K562 (cell line): Measurements from ENCODE around the gene MRPS5. TPM values are rescaled to one million over a fixed set of nuclear protein-coding genes. Genes with fewer than 3 reads are reported as not detected.

Source experiments
- C11orf30 ChIP-seq: fragments of 450-650 bp; IDR thresholded peaks from 2 replicates; pipeline ENCODE4 v1.6.1; 2016; ENCODE audit warnings: low read depth, mild to moderate bottlenecking
- FOXA1 ChIP-seq: fragments of 450-650 bp; IDR thresholded peaks from 2 replicates; pipeline ENCODE4 v1.6.1; 2016; ENCODE audit warnings: mild to moderate bottlenecking, borderline replicate concordance
- HLTF ChIP-seq: fragments of 450-650 bp; IDR thresholded peaks from 2 replicates; pipeline ENCODE4 v1.6.1; 2016
- HMG20A ChIP-seq: fragments of 450-650 bp; formaldehyde crosslinking; conservative IDR thresholded peaks from 2 replicates; pipeline ENCODE4 v1.4.0; 2020; ENCODE audit warnings: mild to moderate bottlenecking, mixed read lengths
- HMGN3 ChIP-seq: IDR thresholded peaks from 2 replicates; pipeline ENCODE4 v1.6.1; 2011; ENCODE audit warnings: borderline replicate concordance, low read depth, mild to moderate bottlenecking, mixed read lengths, low read length; ENCODE audit not compliant: insufficient read length; ENCODE audit errors: extremely low read depth
- LCOR ChIP-seq: sonication (generic); formaldehyde crosslinking; IDR thresholded peaks from 2 replicates; pipeline ENCODE4 v1.8.0; 2022; ENCODE audit warnings: mild to moderate bottlenecking, missing genetic modification reagents
- POLR2B ChIP-seq: fragments of 450-650 bp; IDR thresholded peaks from 2 replicates; pipeline ENCODE4 v1.6.1; 2018; ENCODE audit warnings: low read depth; ENCODE audit not compliant: partially characterized antibody
- RBBP5 ChIP-seq: fragments of 200-600 bp; sonication (generic); IDR thresholded peaks from 2 replicates; pipeline ENCODE4 v1.6.1; 2012; ENCODE audit warnings: borderline replicate concordance, mild to moderate bottlenecking, low read length, control low read depth, inconsistent platforms; ENCODE audit not compliant: insufficient read depth, poor library complexity, severe bottlenecking
- SAFB ChIP-seq: fragments of 200-400 bp; formaldehyde crosslinking; IDR thresholded peaks from 2 replicates; pipeline ENCODE4 v1.6.1; 2017; ENCODE audit warnings: low read depth, low read length, borderline replicate concordance
- SETDB1 ChIP-seq: IDR thresholded peaks from one replicate; pipeline ENCODE4 v1.6.1; 2012; ENCODE audit warnings: low read length, control low read depth, inconsistent platforms
- TCF3 ChIP-seq: sonication (generic); formaldehyde crosslinking; IDR thresholded peaks from 2 replicates; pipeline ENCODE4 v1.4.0; 2020; ENCODE audit warnings: mild to moderate bottlenecking, missing genetic modification reagents
- U2AF1 ChIP-seq: fragments of 200-400 bp; formaldehyde crosslinking; optimal IDR thresholded peaks from 2 replicates; pipeline ENCODE3; 2017; ENCODE audit warnings: mild to moderate bottlenecking, low read depth, low read length, moderate library complexity
- ZFPM2 ChIP-seq: fragments of 250-450 bp; sonication (Bioruptor Pico); IDR thresholded peaks from 2 replicates; pipeline ENCODE4 v1.5.1; 2022; ENCODE audit warnings: mild to moderate bottlenecking
- ZNF23 ChIP-seq: fragments of 250-450 bp; sonication (Bioruptor Pico); IDR thresholded peaks from 2 replicates; pipeline ENCODE4 v1.4.0; 2020; ENCODE audit warnings: mild to moderate bottlenecking
- ZNF263 ChIP-seq: sonication (generic); formaldehyde crosslinking; IDR thresholded peaks from 2 replicates; pipeline ENCODE4 v1.8.0; 2022; ENCODE audit warnings: mild to moderate bottlenecking, missing genetic modification reagents, borderline replicate concordance
- ZNF589 ChIP-seq: fragments of 200-800 bp; sonication (Bioruptor generic); IDR thresholded peaks from 2 replicates; pipeline ENCODE4 v1.6.1; 2016; ENCODE audit warnings: low read depth, missing genetic modification characterization, missing compliant biosample characterization
- polyA plus RNA-seq, 8 experiments: library from polyadenylated mRNA; depleted of rRNA in 4 of 8; stranded (reverse) in 5 of 8; unstranded in 3 of 8; fragments of >200 nt; fragmentation: Nextera tagmentation in 2 of 8; fragmentation: Illumina TruSeq in 1 of 8; extraction: Ambion mirVana in 2 of 8; extraction: Trizol in 1 of 8; gene quantifications; 2 replicates each; pipeline versions ENCODE4 v1.2.1 to v1.2.3, GENCODE V29; 2011 to 2014; ENCODE audit warnings: inconsistent platforms in 1 of 8, missing spikeins in 1 of 8
- total RNA-seq, 7 experiments: library from RNA; depleted of rRNA in 6 of 7; stranded (reverse); fragments of >200 nt in 6 of 7; fragmentation: Illumina TruSeq in 2 of 7; extraction: Trizol in 2 of 7; gene quantifications; 2 replicates each; pipeline versions ENCODE4 v1.2.1 to v1.2.3, GENCODE V29; 2011 to 2021; ENCODE audit warnings: low replicate concordance in 1 of 7
- TF ChIP-seq, protein P1 (sequence below): sonication (generic); formaldehyde crosslinking; IDR thresholded peaks from 2 replicates; pipeline ENCODE4 v1.8.0; 2022; ENCODE audit warnings: mild to moderate bottlenecking, missing genetic modification reagents
- TF ChIP-seq, protein P2 (sequence below), 2 experiments: fragments of 250-450 bp in 1 of 2; fragments of 450-650 bp in 1 of 2; sonication (Bioruptor Pico) in 1 of 2; IDR thresholded peaks; 2 replicates each; pipeline versions ENCODE4 v1.6.1 to v1.8.0; 2016 to 2021; ENCODE audit warnings: mild to moderate bottlenecking in 2 of 2, moderate library complexity in 2 of 2, missing compliant biosample characterization in 1 of 2, missing genetic modification characterization in 1 of 2
- TF ChIP-seq, protein P3 (sequence below): fragments of 250-450 bp; sonication (Bioruptor Pico); IDR thresholded peaks from 2 replicates; pipeline ENCODE4 v1.4.0; 2020; ENCODE audit warnings: mild to moderate bottlenecking, moderate library complexity
- TF ChIP-seq, protein P4 (sequence below), 2 experiments: fragments of 450-650 bp in 1 of 2; IDR thresholded peaks; 2 replicates each; pipeline ENCODE4 v1.6.1; 2011 to 2017; ENCODE audit warnings: low read depth in 2 of 2, antibody characterized with exemption in 1 of 2, borderline replicate concordance in 1 of 2, low read length in 1 of 2, mild to moderate bottlenecking in 1 of 2, mixed read lengths in 1 of 2; ENCODE audit not compliant: control insufficient read depth in 1 of 2

Gene MRPS5
- total and polyA plus RNA-seq, 9 of the 15 experiments (the other 6 are each of a cell fraction or from before 2014, with no cell fraction given): 85.0 to 162 (median 118) TPM

DNA sequence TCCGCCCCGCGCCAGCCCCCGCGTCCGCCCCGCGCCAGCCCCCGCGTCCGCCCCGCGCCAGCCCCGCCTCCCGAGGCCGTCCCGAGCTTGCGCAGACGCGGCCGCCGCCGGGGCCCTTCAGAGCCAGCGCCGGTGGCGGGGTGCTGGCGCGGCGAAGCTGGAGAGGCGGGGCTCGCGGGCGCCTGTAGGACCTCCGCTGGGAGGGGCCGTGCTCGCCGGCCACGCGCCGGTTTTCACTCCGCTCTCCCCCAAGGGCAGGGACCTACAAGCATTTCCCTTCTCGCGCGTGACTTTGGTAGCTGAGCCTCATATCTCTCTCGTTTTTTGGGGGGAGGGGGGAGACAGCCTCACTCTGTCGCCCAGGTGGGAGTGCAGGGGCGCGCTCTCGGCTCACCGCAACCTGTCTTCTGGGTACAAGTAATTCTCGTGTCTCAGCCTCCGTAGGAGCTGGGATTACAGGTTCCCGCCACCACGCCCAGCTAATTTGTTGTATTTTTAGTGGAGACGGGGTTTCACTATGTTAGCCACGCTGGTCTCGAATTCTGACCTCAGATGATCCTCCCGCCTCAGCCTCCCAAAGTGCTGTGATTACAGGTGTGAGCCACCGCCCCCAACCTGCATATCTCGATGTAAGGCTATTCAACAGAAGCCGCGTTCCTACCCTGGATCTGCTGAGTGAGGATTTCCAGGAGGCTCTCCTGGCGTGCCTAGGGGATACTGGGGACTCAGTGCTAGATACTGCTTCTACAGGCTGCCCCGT lies 38.3 kb upstream of the MRPS5 start, which contains the start of gene ZNF514 (continued):
- TF ChIP-seq, protein P1, sequence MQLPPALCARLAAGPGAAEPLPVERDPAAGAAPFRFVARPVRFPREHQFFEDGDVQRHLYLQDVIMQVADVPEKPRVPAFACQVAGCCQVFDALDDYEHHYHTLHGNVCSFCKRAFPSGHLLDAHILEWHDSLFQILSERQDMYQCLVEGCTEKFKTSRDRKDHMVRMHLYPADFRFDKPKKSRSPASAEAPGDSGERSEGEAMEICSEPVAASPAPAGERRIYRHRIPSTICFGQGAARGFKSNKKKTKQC: no peak
- TF ChIP-seq FOXA1: no peak
- TF ChIP-seq POLR2B: peak; percentile 34
- no peak for TF ChIP-seq ZNF23 (CRISPR knock-in tag)
- no peak for TF ChIP-seq SETDB1
- TF ChIP-seq C11orf30: no peak
- peak; percentile 51; the same call in 1 of the 2 replicates for TF ChIP-seq SAFB
- TF ChIP-seq, protein P2, sequence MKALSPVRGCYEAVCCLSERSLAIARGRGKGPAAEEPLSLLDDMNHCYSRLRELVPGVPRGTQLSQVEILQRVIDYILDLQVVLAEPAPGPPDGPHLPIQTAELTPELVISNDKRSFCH (CRISPR knock-in tag; IDR thresholded peaks at IDR 0.05): no peak
- TF ChIP-seq, protein P2 (tag; IDR thresholded peaks at IDR 0.05): no peak
- TF ChIP-seq TCF3: no peak
- TF ChIP-seq LCOR (CRISPR knock-in tag): no peak
- TF ChIP-seq, protein P3, sequence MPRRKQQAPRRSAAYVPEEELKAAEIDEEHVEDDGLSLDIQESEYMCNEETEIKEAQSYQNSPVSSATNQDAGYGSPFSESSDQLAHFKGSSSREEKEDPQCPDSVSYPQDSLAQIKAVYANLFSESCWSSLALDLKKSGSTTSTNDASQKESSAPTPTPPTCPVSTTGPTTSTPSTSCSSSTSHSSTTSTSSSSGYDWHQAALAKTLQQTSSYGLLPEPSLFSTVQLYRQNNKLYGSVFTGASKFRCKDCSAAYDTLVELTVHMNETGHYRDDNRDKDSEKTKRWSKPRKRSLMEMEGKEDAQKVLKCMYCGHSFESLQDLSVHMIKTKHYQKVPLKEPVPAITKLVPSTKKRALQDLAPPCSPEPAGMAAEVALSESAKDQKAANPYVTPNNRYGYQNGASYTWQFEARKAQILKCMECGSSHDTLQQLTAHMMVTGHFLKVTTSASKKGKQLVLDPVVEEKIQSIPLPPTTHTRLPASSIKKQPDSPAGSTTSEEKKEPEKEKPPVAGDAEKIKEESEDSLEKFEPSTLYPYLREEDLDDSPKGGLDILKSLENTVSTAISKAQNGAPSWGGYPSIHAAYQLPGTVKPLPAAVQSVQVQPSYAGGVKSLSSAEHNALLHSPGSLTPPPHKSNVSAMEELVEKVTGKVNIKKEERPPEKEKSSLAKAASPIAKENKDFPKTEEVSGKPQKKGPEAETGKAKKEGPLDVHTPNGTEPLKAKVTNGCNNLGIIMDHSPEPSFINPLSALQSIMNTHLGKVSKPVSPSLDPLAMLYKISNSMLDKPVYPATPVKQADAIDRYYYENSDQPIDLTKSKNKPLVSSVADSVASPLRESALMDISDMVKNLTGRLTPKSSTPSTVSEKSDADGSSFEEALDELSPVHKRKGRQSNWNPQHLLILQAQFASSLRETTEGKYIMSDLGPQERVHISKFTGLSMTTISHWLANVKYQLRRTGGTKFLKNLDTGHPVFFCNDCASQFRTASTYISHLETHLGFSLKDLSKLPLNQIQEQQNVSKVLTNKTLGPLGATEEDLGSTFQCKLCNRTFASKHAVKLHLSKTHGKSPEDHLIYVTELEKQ (CRISPR knock-in tag): no peak
- TF ChIP-seq ZNF263 (CRISPR knock-in tag): no peak
- peak; percentile 31 for TF ChIP-seq RBBP5
- TF ChIP-seq, protein P4, sequence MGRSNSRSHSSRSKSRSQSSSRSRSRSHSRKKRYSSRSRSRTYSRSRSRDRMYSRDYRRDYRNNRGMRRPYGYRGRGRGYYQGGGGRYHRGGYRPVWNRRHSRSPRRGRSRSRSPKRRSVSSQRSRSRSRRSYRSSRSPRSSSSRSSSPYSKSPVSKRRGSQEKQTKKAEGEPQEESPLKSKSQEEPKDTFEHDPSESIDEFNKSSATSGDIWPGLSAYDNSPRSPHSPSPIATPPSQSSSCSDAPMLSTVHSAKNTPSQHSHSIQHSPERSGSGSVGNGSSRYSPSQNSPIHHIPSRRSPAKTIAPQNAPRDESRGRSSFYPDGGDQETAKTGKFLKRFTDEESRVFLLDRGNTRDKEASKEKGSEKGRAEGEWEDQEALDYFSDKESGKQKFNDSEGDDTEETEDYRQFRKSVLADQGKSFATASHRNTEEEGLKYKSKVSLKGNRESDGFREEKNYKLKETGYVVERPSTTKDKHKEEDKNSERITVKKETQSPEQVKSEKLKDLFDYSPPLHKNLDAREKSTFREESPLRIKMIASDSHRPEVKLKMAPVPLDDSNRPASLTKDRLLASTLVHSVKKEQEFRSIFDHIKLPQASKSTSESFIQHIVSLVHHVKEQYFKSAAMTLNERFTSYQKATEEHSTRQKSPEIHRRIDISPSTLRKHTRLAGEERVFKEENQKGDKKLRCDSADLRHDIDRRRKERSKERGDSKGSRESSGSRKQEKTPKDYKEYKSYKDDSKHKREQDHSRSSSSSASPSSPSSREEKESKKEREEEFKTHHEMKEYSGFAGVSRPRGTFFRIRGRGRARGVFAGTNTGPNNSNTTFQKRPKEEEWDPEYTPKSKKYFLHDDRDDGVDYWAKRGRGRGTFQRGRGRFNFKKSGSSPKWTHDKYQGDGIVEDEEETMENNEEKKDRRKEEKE (IDR thresholded peaks at IDR 0.05; ENCODE audit: borderline replicate concordance in 1 of 2, control insufficient read depth in 1 of 2, low read depth in 2 of 2, low read length in 1 of 2): no peak
- TF ChIP-seq HMGN3: peak; percentile 68
- no peak for TF ChIP-seq HLTF
- TF ChIP-seq ZFPM2: no peak
- TF ChIP-seq HMG20A (CRISPR knock-in tag): no peak
- TF ChIP-seq U2AF1: no peak
- TF ChIP-seq ZNF589 (CRISPR knock-in tag): no peak
